DOHH2 (cell line): ENCODE measurements around the gene PTAR1.

Experiments
- EZH2phosphoT487 ChIP-seq: fragments of 200-600 bp; sonication (generic); IDR thresholded peaks from 2 replicates; pipeline ENCODE4 v1.6.1; 2017; ENCODE audit warnings: borderline replicate concordance, mild to moderate bottlenecking, antibody characterized with exemption, low read length, moderate library complexity, mixed read lengths
- TF ChIP-seq, protein P1 (sequence below): fragments of 200-600 bp; sonication (generic); IDR thresholded peaks from one replicate; pipeline ENCODE4 v1.5.1; 2014; ENCODE audit warnings: antibody characterized with exemption, mild to moderate bottlenecking, low read depth, low read length; ENCODE audit not compliant: poor library complexity, severe bottlenecking

DNA sequence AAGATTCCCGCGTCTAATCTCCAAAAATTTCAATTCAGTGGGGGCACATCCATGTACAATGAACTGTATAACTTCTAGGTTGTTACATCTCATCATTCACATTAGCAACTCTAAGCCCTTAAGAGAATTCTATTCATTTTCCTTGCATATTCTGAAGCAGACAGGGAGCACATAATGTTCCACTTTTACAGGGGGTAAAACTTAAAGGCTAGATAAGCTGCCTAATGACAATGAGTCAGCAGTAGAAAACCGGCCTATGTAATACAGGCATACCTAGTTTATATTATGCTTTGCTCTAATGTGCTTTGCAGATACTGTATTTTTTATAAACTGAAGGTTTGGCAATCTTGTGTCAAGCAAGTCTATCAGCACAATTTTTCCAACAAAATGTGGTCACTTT, 40.4 kb downstream of the PTAR1 start:
- TF ChIP-seq, protein P1, sequence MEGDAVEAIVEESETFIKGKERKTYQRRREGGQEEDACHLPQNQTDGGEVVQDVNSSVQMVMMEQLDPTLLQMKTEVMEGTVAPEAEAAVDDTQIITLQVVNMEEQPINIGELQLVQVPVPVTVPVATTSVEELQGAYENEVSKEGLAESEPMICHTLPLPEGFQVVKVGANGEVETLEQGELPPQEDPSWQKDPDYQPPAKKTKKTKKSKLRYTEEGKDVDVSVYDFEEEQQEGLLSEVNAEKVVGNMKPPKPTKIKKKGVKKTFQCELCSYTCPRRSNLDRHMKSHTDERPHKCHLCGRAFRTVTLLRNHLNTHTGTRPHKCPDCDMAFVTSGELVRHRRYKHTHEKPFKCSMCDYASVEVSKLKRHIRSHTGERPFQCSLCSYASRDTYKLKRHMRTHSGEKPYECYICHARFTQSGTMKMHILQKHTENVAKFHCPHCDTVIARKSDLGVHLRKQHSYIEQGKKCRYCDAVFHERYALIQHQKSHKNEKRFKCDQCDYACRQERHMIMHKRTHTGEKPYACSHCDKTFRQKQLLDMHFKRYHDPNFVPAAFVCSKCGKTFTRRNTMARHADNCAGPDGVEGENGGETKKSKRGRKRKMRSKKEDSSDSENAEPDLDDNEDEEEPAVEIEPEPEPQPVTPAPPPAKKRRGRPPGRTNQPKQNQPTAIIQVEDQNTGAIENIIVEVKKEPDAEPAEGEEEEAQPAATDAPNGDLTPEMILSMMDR: no peak
- TF ChIP-seq EZH2phosphoT487: no peak
